IMR-90 (cell line): Measurements from ENCODE around the gene IFNAR2. TPM values are rescaled to one million over a fixed set of nuclear protein-coding genes. Genes with fewer than 3 reads are reported as not detected.

ENCODE experiments used
- ATAC-seq: fragments of 200-7000 bp; cut with Tn5 transposase; 2 replicates; pipeline ENCODE4 v1.9.1; 2020; ENCODE audit warnings: low read depth, mild to moderate bottlenecking, moderate library complexity
- BruUV-seq: library from RNA; stranded (reverse); fragments of 400-500 nt; replicated peaks from 2 replicates; lab custom pipeline; 2021; lab: Mats Ljungman, UMichigan
- CTCF ChIA-PET: fragments of 300-600 bp; formaldehyde crosslinking; extraction: SDS; loops from one replicate; lab custom pipeline; 2021; ENCODE audit warnings: antibody characterized with exemption; lab: Yijun Ruan, JAX
- POLR2A ChIA-PET: fragments of 300-600 bp; sonication (Branson Sonifier 250); formaldehyde crosslinking; loops from one replicate; lab custom pipeline; 2022; ENCODE audit warnings: antibody characterized with exemption; ENCODE audit not compliant: unreplicated experiment; lab: Charles Lee
- DNase-seq: peaks from one replicate; pipeline ENCODE4 v3.0.0; 2013
- H2AFZ ChIP-seq: replicated peaks from 2 replicates; pipeline ENCODE3; 2013; ENCODE audit warnings: low read length, mild to moderate bottlenecking; ENCODE audit not compliant: poor library complexity
- H2AK5ac ChIP-seq: 2 replicates; pipeline ENCODE4 v1.6.1; 2013; ENCODE audit warnings: low read depth, low read length, inconsistent platforms
- H2AK9ac ChIP-seq: replicated peaks from 2 replicates; pipeline ENCODE3; 2013; ENCODE audit warnings: mild to moderate bottlenecking, low read depth, low read length, moderate library complexity; ENCODE audit not compliant: poor library complexity
- H2BK120ac ChIP-seq: 2 replicates; pipeline ENCODE4 v1.6.1; 2013; ENCODE audit warnings: low read depth, low read length, inconsistent platforms
- H2BK15ac ChIP-seq: 3 replicates; pipeline ENCODE4 v1.6.1; 2013; ENCODE audit warnings: low read depth, low read length, inconsistent platforms
- H2BK20ac ChIP-seq: 2 replicates; pipeline ENCODE4 v1.6.1; 2013; ENCODE audit warnings: low read depth, mild to moderate bottlenecking, inconsistent platforms, low read length, moderate library complexity
- H2BK5ac ChIP-seq: 2 replicates; pipeline ENCODE4 v1.6.1; 2013; ENCODE audit warnings: mild to moderate bottlenecking, low read depth, low read length, inconsistent platforms; ENCODE audit not compliant: poor library complexity, severe bottlenecking
- H3K14ac ChIP-seq: replicated peaks from 2 replicates; pipeline ENCODE4 v1.6.1; 2013; ENCODE audit warnings: low read depth, low read length, inconsistent platforms
- H3K18ac ChIP-seq: 2 replicates; pipeline ENCODE4 v1.6.1; 2013; ENCODE audit warnings: low read depth, low read length, control low read depth
- H3K23ac ChIP-seq: 2 replicates; pipeline ENCODE4 v1.6.1; 2013; ENCODE audit warnings: low read depth, low read length, inconsistent platforms
- H3K27ac ChIP-seq: 2 replicates; pipeline ENCODE4 v1.5.1; 2013; ENCODE audit warnings: mild to moderate bottlenecking, control low read depth, low read length; ENCODE audit not compliant: insufficient read depth
- H3K27me3 ChIP-seq: 2 replicates; pipeline ENCODE4 v1.6.1; 2013; ENCODE audit warnings: low read length; ENCODE audit not compliant: control insufficient read depth, insufficient read depth
- H3K36me3 ChIP-seq: 2 replicates; pipeline ENCODE4 v1.6.1; 2013; ENCODE audit warnings: low read length, mixed read lengths; ENCODE audit not compliant: control insufficient read depth, insufficient read depth
- H3K4ac ChIP-seq: 2 replicates; pipeline ENCODE4 v1.6.1; 2013; ENCODE audit warnings: low read depth, low read length, inconsistent platforms
- H3K4me1 ChIP-seq: 2 replicates; pipeline ENCODE4 v1.6.1; 2013; ENCODE audit warnings: low read length, mixed read lengths; ENCODE audit not compliant: control insufficient read depth, insufficient read depth
- H3K4me2 ChIP-seq: 2 replicates; pipeline ENCODE4 v1.6.1; 2013; ENCODE audit warnings: low read depth, mild to moderate bottlenecking, control low read depth, low read length, moderate library complexity
- H3K4me3 ChIP-seq: 2 replicates; pipeline ENCODE4 v1.5.1; 2013; ENCODE audit warnings: low read depth, mild to moderate bottlenecking, control low read depth, low read length, moderate library complexity; ENCODE audit not compliant: insufficient read depth
- H3K56ac ChIP-seq: 2 replicates; pipeline ENCODE4 v1.6.1; 2013; ENCODE audit warnings: low read length, inconsistent platforms; ENCODE audit not compliant: insufficient read depth; ENCODE audit errors: extremely low read depth
- H3K79me1 ChIP-seq, 2 experiments: 2 replicates each; pipeline ENCODE4 v1.6.1; 2013; ENCODE audit warnings: low read length in 2 of 2, inconsistent platforms in 1 of 2, low read depth in 1 of 2
- H3K9ac ChIP-seq: 2 replicates; pipeline ENCODE4 v1.6.1; 2013; ENCODE audit warnings: low read depth, low read length, control low read depth
- H3K9me1 ChIP-seq: 2 replicates; pipeline ENCODE4 v1.6.1; 2013; ENCODE audit warnings: low read length, inconsistent platforms; ENCODE audit not compliant: insufficient read depth
- H3K9me3 ChIP-seq: 2 replicates; pipeline ENCODE4 v1.6.1; 2013; ENCODE audit warnings: low read length; ENCODE audit not compliant: control insufficient read depth, insufficient read depth
- H4K20me1 ChIP-seq: 2 replicates; pipeline ENCODE4 v1.6.1; 2013; ENCODE audit warnings: low read length, inconsistent platforms; ENCODE audit not compliant: insufficient read depth
- H4K5ac ChIP-seq: 2 replicates; pipeline ENCODE4 v1.6.1; 2013; ENCODE audit warnings: mild to moderate bottlenecking, low read depth, low read length, control low read depth
- H4K8ac ChIP-seq, 2 experiments: 2 replicates each; pipeline ENCODE4 v1.6.1; 2013; ENCODE audit warnings: low read depth in 2 of 2, low read length in 2 of 2, control low read depth in 1 of 2, inconsistent platforms in 1 of 2
- H4K91ac ChIP-seq: 2 replicates; pipeline ENCODE4 v1.6.1; 2013; ENCODE audit warnings: low read depth, low read length, inconsistent platforms; ENCODE audit not compliant: insufficient read depth
- BHLHE40 ChIP-seq: fragments of 150-350 bp; IDR thresholded peaks from 2 replicates; pipeline ENCODE4 v1.6.1; 2016; ENCODE audit warnings: mild to moderate bottlenecking, low read depth, low read length
- CEBPB ChIP-seq: IDR thresholded peaks from 2 replicates; pipeline ENCODE4 v1.6.1; 2012; ENCODE audit warnings: low read depth, low read length, improper control_type of control experiment
- CHD1 ChIP-seq: IDR thresholded peaks from 2 replicates; pipeline ENCODE4 v1.6.1; 2012; ENCODE audit warnings: low read depth, low read length, improper control_type of control experiment
- FOS ChIP-seq: fragments of 150-350 bp; IDR thresholded peaks from 2 replicates; pipeline ENCODE4 v1.6.1; 2016; ENCODE audit warnings: low read depth, low read length
- MAFK ChIP-seq: IDR thresholded peaks from 2 replicates; pipeline ENCODE4 v1.6.1; 2012; ENCODE audit warnings: low read depth, low read length, improper control_type of control experiment
- MAZ ChIP-seq: IDR thresholded peaks from 2 replicates; pipeline ENCODE4 v1.6.1; 2012; ENCODE audit warnings: low read depth, mild to moderate bottlenecking, low read length, improper control_type of control experiment, moderate library complexity, borderline replicate concordance
- MXI1 ChIP-seq: IDR thresholded peaks from 2 replicates; pipeline ENCODE4 v1.6.1; 2012; ENCODE audit warnings: low read depth, mild to moderate bottlenecking, low read length, moderate library complexity, borderline replicate concordance
- NFE2L2 ChIP-seq: fragments of 150-350 bp; IDR thresholded peaks from 2 replicates; pipeline ENCODE4 v1.6.1; 2016; ENCODE audit warnings: low read depth, mild to moderate bottlenecking, low read length
- POLR2A ChIP-seq: IDR thresholded peaks from 2 replicates; pipeline ENCODE4 v1.6.1; 2012; ENCODE audit warnings: mild to moderate bottlenecking, low read depth, low read length
- RAD21 ChIP-seq: IDR thresholded peaks from 2 replicates; pipeline ENCODE4 v1.6.1; 2012; ENCODE audit warnings: low read length, improper control_type of control experiment
- RCOR1 ChIP-seq: IDR thresholded peaks from 2 replicates; pipeline ENCODE4 v1.6.1; 2012; ENCODE audit warnings: mild to moderate bottlenecking, low read length, improper control_type of control experiment; ENCODE audit not compliant: insufficient replicate concordance
- RFX5 ChIP-seq: IDR thresholded peaks from 2 replicates; pipeline ENCODE4 v1.8.0; 2012; ENCODE audit warnings: low read depth, mild to moderate bottlenecking, low read length, moderate library complexity
- SMC3 ChIP-seq: fragments of 150-350 bp; IDR thresholded peaks from 2 replicates; pipeline ENCODE4 v1.6.1; 2016; ENCODE audit warnings: low read depth, mild to moderate bottlenecking, antibody characterized with exemption, low read length, moderate library complexity
- WGBS, 2 experiments: methylation state at CpG; one replicate each; pipeline versions ENCODE4 v1.1.5 to v1.1.7; 2013; ENCODE audit warnings: missing lambda C conversion rate in 2 of 2; ENCODE audit not compliant: insufficient read length in 1 of 2; ENCODE audit errors: extremely low coverage in 2 of 2; 5-methylcytosine and 5-hydroxymethylcytosine counted together
- dilution Hi-C: fragments of 300-500 bp; cut with HindIII; formaldehyde crosslinking; loops from one replicate; pipeline ENCODE4 v1.14.3; 2018; ENCODE audit warnings: low sequenced_read_pairs; ENCODE audit not compliant: unreplicated experiment
- in situ Hi-C: fragments of 300-500 bp; cut with MboI; formaldehyde crosslinking; loops from 3 replicates; pipeline ENCODE4 v1.14.3; 2019; ENCODE audit warnings: low sequenced_read_pairs, inconsistent platforms, mixed read lengths
- intact Hi-C: fragments of 100-400 bp; cut with micrococcal nuclease; formaldehyde crosslinking; loops from 2 replicates; pipeline ENCODE4 v1.10.0; 2022
- polyA plus RNA-seq, 3 experiments: library from polyadenylated mRNA; depleted of rRNA; stranded (reverse); fragments of >200 nt; gene quantifications; 2 replicates each; pipeline ENCODE4 v1.2.3, GENCODE V29; 2012; ENCODE audit warnings: low replicate concordance in 1 of 3
- total RNA-seq: library from RNA; depleted of rRNA; stranded (reverse); fragments of >200 nt; gene quantifications from 2 replicates; pipeline ENCODE4 v1.2.3, GENCODE V29; 2012
- TF ChIP-seq, protein P1 (sequence below): fragments of 150-350 bp; IDR thresholded peaks from 2 replicates; pipeline ENCODE4 v1.6.1; 2017; ENCODE audit warnings: mild to moderate bottlenecking, antibody characterized with exemption, low read length, low read depth
- TF ChIP-seq, protein P2 (sequence below): conservative IDR thresholded peaks from 2 replicates; pipeline ENCODE4 v1.5.1; 2012; ENCODE audit warnings: mild to moderate bottlenecking, low read depth, low read length, improper control_type of control experiment
- TF ChIP-seq, protein P3 (sequence below): fragments of 150-350 bp; IDR thresholded peaks from 2 replicates; pipeline ENCODE4 v1.6.1; 2016; ENCODE audit warnings: low read depth, mild to moderate bottlenecking, low read length, moderate library complexity, borderline replicate concordance

IFNAR2 gene
- total and polyA plus RNA-seq, 2 of the 4 experiments (the other 2 are of a cell fraction): 6.3 to 13.9 TPM

- H3K18ac ChIP-seq: no peak overlapping the region
- no peak overlapping the region for H3K4me2 ChIP-seq
- H3K9me1 ChIP-seq: 0 out of 2 replicates have a peak, but pooled peaks cover under 1% of the 10 kb centered on the region
- POLR2A ChIA-PET: interaction anchor here (0.6 kb wide), 1 partner anchor 239 kb away, joined by 3 read pairs; no protein-coding TSS in a partner anchor
- H2BK20ac ChIP-seq: no peak overlapping the region
- H3K27ac ChIP-seq: no peak overlapping the region
- CTCF ChIA-PET: interaction anchor here (0.6 to 1.7 kb wide), 14 partner anchors 10 to 398 kb away, joined by 3 to 13 read pairs (median 4); no protein-coding TSS in a partner anchor
- 0 out of 2 replicates have a peak, but pooled peaks cover 2% of the 10 kb centered on the region for H3K4me1 ChIP-seq
- H4K20me1 ChIP-seq: no peaks in the 10 kb centered on the region
- H3K23ac ChIP-seq: no peak overlapping the region
- no peaks in the 10 kb centered on the region for H3K36me3 ChIP-seq
- no peaks in the 10 kb centered on the region for H3K9me3 ChIP-seq
- H3K27me3 ChIP-seq: peaks cover 4% of the 10 kb centered on the region
- no peak overlapping the region for H2BK5ac ChIP-seq
- dilution Hi-C loops: no loop called here
- no TSS peak for BruUV-seq
- no peak overlapping the region for H3K14ac ChIP-seq
- H2BK120ac ChIP-seq: no peak overlapping the region
- no peak overlapping the region for H3K4me3 ChIP-seq
- H2AFZ ChIP-seq: no peak overlapping the region
- H3K79me1 ChIP-seq: no peaks in the 10 kb centered on the region
- WGBS, 2 experiments: no CpG with 5 or more reads among the region's 4 CpGs
- H3K56ac ChIP-seq: no peak overlapping the region
- ATAC-seq: no peak
- in situ Hi-C loops: loop anchor here (5.0 kb wide), 1 partner anchor 245 kb away; no protein-coding TSS in a partner anchor
- H4K91ac ChIP-seq: no peak overlapping the region
- no peak for TF ChIP-seq RAD21
- no peak for TF ChIP-seq RFX5
- TF ChIP-seq NFE2L2: no peak
- no peak for TF ChIP-seq MAZ
- TF ChIP-seq FOS: no peak
- TF ChIP-seq, protein P1, sequence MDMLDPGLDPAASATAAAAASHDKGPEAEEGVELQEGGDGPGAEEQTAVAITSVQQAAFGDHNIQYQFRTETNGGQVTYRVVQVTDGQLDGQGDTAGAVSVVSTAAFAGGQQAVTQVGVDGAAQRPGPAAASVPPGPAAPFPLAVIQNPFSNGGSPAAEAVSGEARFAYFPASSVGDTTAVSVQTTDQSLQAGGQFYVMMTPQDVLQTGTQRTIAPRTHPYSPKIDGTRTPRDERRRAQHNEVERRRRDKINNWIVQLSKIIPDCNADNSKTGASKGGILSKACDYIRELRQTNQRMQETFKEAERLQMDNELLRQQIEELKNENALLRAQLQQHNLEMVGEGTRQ: no peak
- no peak for TF ChIP-seq CEBPB
- no peak for TF ChIP-seq BHLHE40
- no peak for TF ChIP-seq CHD1
- no peak for TF ChIP-seq SMC3
- TF ChIP-seq RCOR1: no peak
- TF ChIP-seq MXI1: no peak
- TF ChIP-seq MAFK: no peak
- TF ChIP-seq, protein P2, sequence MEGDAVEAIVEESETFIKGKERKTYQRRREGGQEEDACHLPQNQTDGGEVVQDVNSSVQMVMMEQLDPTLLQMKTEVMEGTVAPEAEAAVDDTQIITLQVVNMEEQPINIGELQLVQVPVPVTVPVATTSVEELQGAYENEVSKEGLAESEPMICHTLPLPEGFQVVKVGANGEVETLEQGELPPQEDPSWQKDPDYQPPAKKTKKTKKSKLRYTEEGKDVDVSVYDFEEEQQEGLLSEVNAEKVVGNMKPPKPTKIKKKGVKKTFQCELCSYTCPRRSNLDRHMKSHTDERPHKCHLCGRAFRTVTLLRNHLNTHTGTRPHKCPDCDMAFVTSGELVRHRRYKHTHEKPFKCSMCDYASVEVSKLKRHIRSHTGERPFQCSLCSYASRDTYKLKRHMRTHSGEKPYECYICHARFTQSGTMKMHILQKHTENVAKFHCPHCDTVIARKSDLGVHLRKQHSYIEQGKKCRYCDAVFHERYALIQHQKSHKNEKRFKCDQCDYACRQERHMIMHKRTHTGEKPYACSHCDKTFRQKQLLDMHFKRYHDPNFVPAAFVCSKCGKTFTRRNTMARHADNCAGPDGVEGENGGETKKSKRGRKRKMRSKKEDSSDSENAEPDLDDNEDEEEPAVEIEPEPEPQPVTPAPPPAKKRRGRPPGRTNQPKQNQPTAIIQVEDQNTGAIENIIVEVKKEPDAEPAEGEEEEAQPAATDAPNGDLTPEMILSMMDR: no peak
- TF ChIP-seq, protein P3, sequence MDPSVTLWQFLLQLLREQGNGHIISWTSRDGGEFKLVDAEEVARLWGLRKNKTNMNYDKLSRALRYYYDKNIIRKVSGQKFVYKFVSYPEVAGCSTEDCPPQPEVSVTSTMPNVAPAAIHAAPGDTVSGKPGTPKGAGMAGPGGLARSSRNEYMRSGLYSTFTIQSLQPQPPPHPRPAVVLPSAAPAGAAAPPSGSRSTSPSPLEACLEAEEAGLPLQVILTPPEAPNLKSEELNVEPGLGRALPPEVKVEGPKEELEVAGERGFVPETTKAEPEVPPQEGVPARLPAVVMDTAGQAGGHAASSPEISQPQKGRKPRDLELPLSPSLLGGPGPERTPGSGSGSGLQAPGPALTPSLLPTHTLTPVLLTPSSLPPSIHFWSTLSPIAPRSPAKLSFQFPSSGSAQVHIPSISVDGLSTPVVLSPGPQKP: no peak
- no peak for TF ChIP-seq POLR2A
- intact Hi-C loops: loop anchor here (1.0 to 2.0 kb wide), 3 partner anchors 203 to 365 kb away; no protein-coding TSS in a partner anchor
- no peak overlapping the region for H4K8ac ChIP-seq
- no peak for DNase-seq
- H2AK9ac ChIP-seq: no peak overlapping the region
- no peak overlapping the region for H2BK15ac ChIP-seq
- H2AK5ac ChIP-seq: no peak overlapping the region
- no peak overlapping the region for H3K9ac ChIP-seq
- no peak overlapping the region for H4K5ac ChIP-seq
- H3K4ac ChIP-seq: no peak overlapping the region
Observed at GRCh38 chr21:33197496-33197895, 32.2 kb upstream of the IFNAR2 start.
